ENCODE measurements around the gene NUDT16L1.

NUDT16L1 gene

DNA sequence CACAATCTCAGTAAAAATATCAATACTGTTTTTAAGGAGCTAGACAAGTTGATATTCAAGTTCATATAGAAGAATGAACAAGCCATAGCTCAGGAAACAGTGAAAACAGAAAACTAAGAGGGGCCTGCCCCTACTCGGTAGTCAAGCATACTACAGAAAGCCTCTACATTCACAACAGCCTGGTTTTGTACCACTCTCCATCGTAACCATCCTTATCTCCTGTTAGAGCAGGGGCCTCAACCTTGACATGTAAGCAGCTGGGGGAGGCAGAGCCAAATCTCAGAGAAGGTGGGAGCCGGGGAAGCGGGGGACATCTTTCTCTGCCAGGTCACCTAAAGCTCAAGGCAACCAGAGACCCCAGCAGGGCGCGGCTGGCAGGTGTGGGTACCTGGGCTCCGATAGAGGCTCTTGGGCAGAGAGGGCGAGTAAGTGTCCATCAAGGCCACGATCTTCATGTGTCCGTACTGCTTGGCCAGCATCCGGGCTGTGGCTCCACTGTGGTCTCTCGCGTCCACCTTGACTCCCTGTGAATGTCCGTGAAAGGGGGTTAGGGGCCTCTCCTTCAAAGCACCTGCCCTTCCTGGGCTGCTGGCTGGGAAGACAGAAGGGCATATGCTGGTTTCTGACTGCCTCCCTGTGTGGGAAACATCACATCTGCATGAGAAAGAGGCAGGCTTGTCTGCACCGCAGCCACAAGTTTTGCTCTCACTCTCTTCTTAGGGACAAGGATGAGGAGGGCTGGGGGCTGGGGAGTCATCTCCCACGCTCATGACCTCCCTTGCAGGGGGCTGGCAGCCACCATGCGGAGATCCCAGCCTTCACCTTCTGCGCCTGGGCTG is 20.5 kb downstream of the NUDT16L1 start:
- Histone ChIP-seq H3K9ac (ENCODE audit: low read length) (no peak overlapping the region), H2AK5ac (ENCODE audit: low read length) (no peak overlapping the region), H3K4ac (ENCODE audit: low read depth, low read length) (no peak overlapping the region), H4K8ac (ENCODE audit: low read depth, low read length) (no peak overlapping the region), H3K36me3 (ENCODE audit: control insufficient read depth, insufficient read depth, low read length) (no peaks in the 10 kb centered on the region), H3K4me2 (ENCODE audit: low read length) (no peak overlapping the region), H3K27me3 (ENCODE audit: insufficient read depth, low read length, poor library complexity) (no peaks in the 10 kb centered on the region), H3K4me3 (ENCODE audit: low read length) (no peak overlapping the region), H3K79me2 (ENCODE audit: control insufficient read depth, insufficient read depth, low read length) (no peaks in the 10 kb centered on the region), H2BK5ac (ENCODE audit: low read length) (no peak overlapping the region), H3K18ac (ENCODE audit: low read length) (no peak overlapping the region), H3K79me1 (ENCODE audit: low read length) (no peaks in the 10 kb centered on the region), H4K5ac (ENCODE audit: low read length) (no peak overlapping the region), H3K23ac (ENCODE audit: low read length) (no peak overlapping the region), H3K27ac (ENCODE audit: low read depth, low read length) (no peak overlapping the region), H2BK15ac (replicated peaks; ENCODE audit: low read depth) (no peak overlapping the region), H3K56ac (ENCODE audit: low read length) (no peak overlapping the region), H3K4me1 (ENCODE audit: control insufficient read depth, low read depth, low read length) (peaks cover under 1% of the 10 kb centered on the region), H2BK120ac (ENCODE audit: low read depth, low read length) (no peak overlapping the region)
- WGBS (ENCODE audit: extremely low coverage, insufficient coverage, low lambda C conversion rate): no CpG with 5 or more reads among the region's 18 CpGs
- DNase-seq: no peak

DNA sequence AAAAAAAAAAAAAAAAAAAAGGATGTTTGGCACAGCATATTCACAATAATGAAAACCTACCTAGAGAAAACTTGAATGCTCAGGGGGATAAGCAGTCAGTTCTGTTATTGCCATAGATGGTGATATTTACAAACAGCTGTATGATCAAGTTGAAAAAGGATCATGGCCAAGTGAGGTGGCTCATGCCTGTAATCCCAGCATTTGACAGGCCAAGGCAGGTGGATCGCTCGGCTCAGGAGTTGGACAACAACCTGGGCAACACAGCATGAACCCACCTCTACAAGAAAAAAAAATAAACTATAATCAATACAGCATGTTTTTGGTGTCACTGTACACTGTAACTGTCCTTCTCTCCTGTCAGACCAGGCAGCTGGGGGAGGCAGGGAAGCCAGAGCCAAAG is 21.6 kb downstream of the NUDT16L1 start:
- Histone ChIP-seq H2BK5ac (ENCODE audit: low read length) (no peak overlapping the region), H3K4me3 (ENCODE audit: low read length) (no peak overlapping the region), H4K5ac (ENCODE audit: low read length) (no peak overlapping the region), H3K79me1 (ENCODE audit: low read length) (no peaks in the 10 kb centered on the region), H3K36me3 (ENCODE audit: control insufficient read depth, insufficient read depth, low read length) (no peaks in the 10 kb centered on the region), H2AK5ac (ENCODE audit: low read length) (no peak overlapping the region), H3K27ac (ENCODE audit: low read depth, low read length) (no peak overlapping the region), H3K27me3 (ENCODE audit: insufficient read depth, low read length, poor library complexity) (no peaks in the 10 kb centered on the region), H3K79me2 (ENCODE audit: control insufficient read depth, insufficient read depth, low read length) (no peaks in the 10 kb centered on the region), H3K56ac (ENCODE audit: low read length) (no peak overlapping the region), H3K4ac (ENCODE audit: low read depth, low read length) (no peak overlapping the region), H3K4me2 (ENCODE audit: low read length) (no peak overlapping the region), H2BK15ac (replicated peaks; ENCODE audit: low read depth) (no peak overlapping the region), H3K4me1 (ENCODE audit: control insufficient read depth, low read depth, low read length) (peaks cover 3% of the 10 kb centered on the region), H3K18ac (ENCODE audit: low read length) (no peak overlapping the region), H3K9ac (ENCODE audit: low read length) (no peak overlapping the region), H3K23ac (ENCODE audit: low read length) (no peak overlapping the region), H2BK120ac (ENCODE audit: low read depth, low read length) (no peak overlapping the region), H4K8ac (ENCODE audit: low read depth, low read length) (no peak overlapping the region)
- no CpG with 5 or more reads among the region's 2 CpGs for WGBS (ENCODE audit: extremely low coverage, insufficient coverage, low lambda C conversion rate)
- no peak for DNase-seq

GRCh38 chr16:4718466-4718865 is 25.1 kb downstream of the NUDT16L1 start:
- Histone ChIP-seq H3K4me2 (ENCODE audit: low read length) (no peak overlapping the region), H3K79me2 (ENCODE audit: control insufficient read depth, insufficient read depth, low read length) (no peaks in the 10 kb centered on the region), H3K23ac (ENCODE audit: low read length) (no peak overlapping the region), H2BK15ac (replicated peaks; ENCODE audit: low read depth) (no peak overlapping the region), H3K56ac (ENCODE audit: low read length) (no peak overlapping the region), H3K27ac (ENCODE audit: low read depth, low read length) (peak overlapping the region; percentile 55), H4K8ac (ENCODE audit: low read depth, low read length) (no peak overlapping the region), H2AK5ac (ENCODE audit: low read length) (no peak overlapping the region), H2BK120ac (ENCODE audit: low read depth, low read length) (no peak overlapping the region), H3K36me3 (ENCODE audit: control insufficient read depth, insufficient read depth, low read length) (no peaks in the 10 kb centered on the region), H3K4ac (ENCODE audit: low read depth, low read length) (no peak overlapping the region), H3K4me1 (ENCODE audit: control insufficient read depth, low read depth, low read length) (peaks cover 3% of the 10 kb centered on the region), H3K27me3 (ENCODE audit: insufficient read depth, low read length, poor library complexity) (no peaks in the 10 kb centered on the region), H4K5ac (ENCODE audit: low read length) (no peak overlapping the region), H3K9ac (ENCODE audit: low read length) (no peak overlapping the region), H2BK5ac (ENCODE audit: low read length) (no peak overlapping the region), H3K4me3 (ENCODE audit: low read length) (no peak overlapping the region), H3K18ac (ENCODE audit: low read length) (no peak overlapping the region), H3K79me1 (ENCODE audit: low read length) (no peaks in the 10 kb centered on the region)
- peak; percentile 34 for DNase-seq
- WGBS (ENCODE audit: extremely low coverage, insufficient coverage, low lambda C conversion rate): no CpG with 5 or more reads among the region's 5 CpGs

DNA sequence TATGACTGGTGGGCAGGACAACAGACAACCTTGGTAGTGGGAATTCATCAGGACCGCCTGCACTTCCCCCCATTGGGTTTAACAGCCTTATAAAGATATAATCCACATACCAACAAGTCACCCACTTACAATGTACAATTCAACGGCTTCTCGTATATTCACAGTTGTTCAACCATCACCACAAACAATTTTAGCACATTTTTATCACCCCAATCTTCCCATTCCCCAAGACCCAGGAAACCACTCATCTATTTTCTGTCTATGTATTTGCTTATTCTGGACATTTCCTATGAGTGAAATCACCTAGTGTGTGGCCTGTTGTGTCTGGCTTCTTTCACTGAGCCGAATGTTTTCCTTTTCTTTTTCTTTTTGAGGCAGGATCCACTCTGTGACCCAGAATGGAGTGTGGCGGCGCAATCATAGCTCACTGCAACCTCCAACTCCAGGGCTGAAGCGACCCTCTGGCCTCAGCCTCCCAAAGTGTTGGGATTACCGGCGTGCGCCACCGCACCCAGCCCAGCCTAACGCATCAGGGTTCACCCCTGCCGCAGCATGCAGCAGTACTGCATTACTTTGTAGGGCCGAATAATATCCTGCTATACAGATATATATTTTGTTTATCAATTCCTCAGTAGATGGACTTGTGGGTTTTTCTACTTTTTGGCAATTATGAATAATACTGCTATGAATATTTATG is 29.9 kb downstream of the NUDT16L1 start:
- H3K4me2 ChIP-seq (ENCODE audit: low read length): no peak overlapping the region
- peaks cover 2% of the 10 kb centered on the region for H3K79me1 ChIP-seq (ENCODE audit: low read length)
- H3K4me3 ChIP-seq (ENCODE audit: low read length): no peak overlapping the region
- no peaks in the 10 kb centered on the region for H3K79me2 ChIP-seq (ENCODE audit: control insufficient read depth, insufficient read depth, low read length)
- H3K36me3 ChIP-seq (ENCODE audit: control insufficient read depth, insufficient read depth, low read length): peaks cover 11% of the 10 kb centered on the region
- WGBS (ENCODE audit: extremely low coverage, insufficient coverage, low lambda C conversion rate): no CpG with 5 or more reads among the region's 14 CpGs
- no peak overlapping the region for H3K4ac ChIP-seq (ENCODE audit: low read depth, low read length)
- no peak overlapping the region for H2BK5ac ChIP-seq (ENCODE audit: low read length)
- no peak overlapping the region for H2BK15ac ChIP-seq (replicated peaks; ENCODE audit: low read depth)
- no peak overlapping the region for H3K23ac ChIP-seq (ENCODE audit: low read length)
- no peak overlapping the region for H2AK5ac ChIP-seq (ENCODE audit: low read length)
- no peaks in the 10 kb centered on the region for H3K27me3 ChIP-seq (ENCODE audit: insufficient read depth, low read length, poor library complexity)
- no peak overlapping the region for H4K5ac ChIP-seq (ENCODE audit: low read length)
- no peak for DNase-seq
- peaks cover 3% of the 10 kb centered on the region for H3K4me1 ChIP-seq (ENCODE audit: control insufficient read depth, low read depth, low read length)
- no peak overlapping the region for H3K27ac ChIP-seq (ENCODE audit: low read depth, low read length)
- no peak overlapping the region for H4K8ac ChIP-seq (ENCODE audit: low read depth, low read length)
- no peak overlapping the region for H2BK120ac ChIP-seq (ENCODE audit: low read depth, low read length)
- H3K9ac ChIP-seq (ENCODE audit: low read length): no peak overlapping the region
- no peak overlapping the region for H3K56ac ChIP-seq (ENCODE audit: low read length)
- H3K18ac ChIP-seq (ENCODE audit: low read length): no peak overlapping the region

DNA sequence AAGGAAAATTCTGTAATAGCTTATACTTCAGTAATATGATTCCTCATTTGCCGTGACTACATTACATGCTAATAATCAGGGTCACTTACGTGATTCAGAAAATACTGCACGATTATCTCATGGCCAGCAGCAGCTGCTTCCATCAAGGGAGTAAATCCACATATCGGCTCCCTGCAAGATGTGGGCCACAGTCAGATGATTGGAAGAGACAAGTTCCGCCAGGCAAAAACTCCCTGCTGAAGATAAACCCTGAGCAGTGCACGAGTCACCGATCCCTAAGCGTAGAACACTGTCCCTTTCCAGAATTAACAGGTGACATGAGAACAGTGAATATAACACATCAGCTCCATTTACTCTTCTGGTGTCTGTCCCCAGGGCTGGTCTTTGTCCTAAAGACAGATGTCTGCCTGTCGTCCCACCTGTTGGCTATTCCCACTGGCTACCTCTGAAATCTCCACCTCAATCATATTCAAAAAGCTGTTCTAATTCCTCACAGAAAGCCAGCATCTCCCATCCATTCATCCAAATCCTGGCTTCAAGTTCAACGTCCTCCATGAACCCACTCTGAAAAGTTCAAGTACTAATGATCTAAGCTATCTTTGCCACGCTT is 31.4 kb downstream of the NUDT16L1 start:
- Histone ChIP-seq H2BK120ac (ENCODE audit: low read depth, low read length) (no peak overlapping the region), H3K36me3 (ENCODE audit: control insufficient read depth, insufficient read depth, low read length) (peaks cover 13% of the 10 kb centered on the region), H3K23ac (ENCODE audit: low read length) (no peak overlapping the region), H3K27ac (ENCODE audit: low read depth, low read length) (no peak overlapping the region), H4K8ac (ENCODE audit: low read depth, low read length) (no peak overlapping the region), H3K4me3 (ENCODE audit: low read length) (no peak overlapping the region), H2BK5ac (ENCODE audit: low read length) (no peak overlapping the region), H3K9ac (ENCODE audit: low read length) (no peak overlapping the region), H3K79me1 (ENCODE audit: low read length) (peaks cover 4% of the 10 kb centered on the region), H3K56ac (ENCODE audit: low read length) (no peak overlapping the region), H2BK15ac (replicated peaks; ENCODE audit: low read depth) (no peak overlapping the region), H3K4me2 (ENCODE audit: low read length) (no peak overlapping the region), H2AK5ac (ENCODE audit: low read length) (no peak overlapping the region), H3K4me1 (ENCODE audit: control insufficient read depth, low read depth, low read length) (no peaks in the 10 kb centered on the region), H3K79me2 (ENCODE audit: control insufficient read depth, insufficient read depth, low read length) (no peaks in the 10 kb centered on the region), H3K27me3 (ENCODE audit: insufficient read depth, low read length, poor library complexity) (no peaks in the 10 kb centered on the region), H4K5ac (ENCODE audit: low read length) (no peak overlapping the region), H3K4ac (ENCODE audit: low read depth, low read length) (no peak overlapping the region), H3K18ac (ENCODE audit: low read length) (no peak overlapping the region)
- no peak for DNase-seq
- WGBS (ENCODE audit: extremely low coverage, insufficient coverage, low lambda C conversion rate): no CpG with 5 or more reads among the region's 11 CpGs

All from mesendoderm (in vitro differentiated cells).